Measurements from ENCODE around the gene LAMA5.

Gene LAMA5

DNA sequence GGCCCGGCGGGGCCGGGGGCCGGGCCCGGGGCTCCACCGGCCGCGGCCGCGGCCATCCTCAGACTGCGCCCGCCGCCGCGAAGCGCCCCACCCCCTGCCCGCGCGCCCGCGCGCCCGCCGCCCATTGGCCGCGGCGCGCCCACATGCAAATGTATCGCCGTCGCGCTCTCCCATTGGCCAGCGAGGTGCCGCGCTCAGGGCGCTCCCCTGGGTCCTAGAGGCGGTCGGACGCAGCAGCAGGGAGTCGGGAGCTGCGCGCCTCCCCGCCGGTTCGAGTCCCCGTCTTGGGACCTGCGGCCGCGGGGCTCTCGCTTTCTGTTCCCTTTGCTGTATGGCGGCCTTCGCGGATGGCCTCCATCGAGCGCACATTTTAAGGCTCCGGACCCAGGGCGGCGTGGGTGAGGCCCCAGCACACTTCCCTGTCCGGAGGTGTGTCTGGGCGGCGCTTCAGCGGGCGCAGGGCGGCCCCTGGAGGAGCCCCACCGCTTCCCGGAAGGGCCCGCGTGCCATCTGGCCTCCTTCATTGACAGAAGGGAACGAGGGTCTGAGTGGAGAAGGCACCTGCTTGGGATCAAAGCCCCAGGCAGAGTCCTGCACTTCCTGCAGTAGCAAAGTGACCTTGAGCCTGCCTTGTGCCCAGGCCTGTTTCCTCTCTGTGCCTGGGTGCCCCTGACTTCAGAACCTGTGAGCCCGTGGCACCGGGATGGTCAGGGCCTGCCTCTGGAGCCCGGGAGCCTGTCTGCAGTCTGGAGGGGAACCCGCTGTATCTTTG lies 40.3 kb upstream of the LAMA5 start, which contains the start of gene CABLES2:
Gene CABLES2 (minus strand): TSS at position 65 of the 772 bp plus-strand sequence. CDS start 9 bp downstream, at position 56.
- no peak for FAIRE-seq
- TF ChIP-seq POLR2A (IDR thresholded peaks at IDR 0.05; ENCODE audit: low read depth, low read length): peak; percentile 44
- peak; percentile 96 for DNase-seq (ENCODE audit: insufficient read length, low spot score)

DNA sequence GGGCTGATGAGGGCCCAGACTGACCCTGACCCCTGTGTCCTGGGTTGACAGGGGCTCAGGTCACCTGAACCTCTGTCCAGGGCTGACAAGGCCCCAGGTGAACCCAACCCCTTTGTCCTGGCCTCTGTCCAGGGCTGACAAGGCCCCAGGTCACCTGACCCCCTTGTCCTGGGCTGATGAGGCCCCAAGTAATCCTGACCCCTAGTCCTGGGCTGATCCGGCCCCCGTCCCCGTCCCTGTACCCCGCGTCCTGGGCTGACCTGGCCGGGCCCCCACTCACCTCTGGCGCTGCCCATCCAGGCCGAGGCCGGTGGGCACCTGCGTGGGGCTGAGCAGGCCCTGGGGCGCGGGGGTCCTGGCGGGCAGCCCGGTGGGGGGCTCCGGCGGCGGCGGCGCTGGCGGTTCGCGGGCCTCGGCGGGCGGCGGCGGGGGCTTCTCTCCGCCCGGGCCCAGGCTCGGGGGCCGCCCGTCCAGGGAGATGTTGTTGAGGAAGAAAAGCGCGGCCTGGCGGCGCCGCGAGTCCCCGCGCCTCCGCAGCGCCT lies 39.6 kb upstream of the LAMA5 start:
- DNase-seq (ENCODE audit: insufficient read length, low spot score): no peak
- FAIRE-seq: no peak
- TF ChIP-seq POLR2A (IDR thresholded peaks at IDR 0.05; ENCODE audit: low read depth, low read length): no peak

DNA sequence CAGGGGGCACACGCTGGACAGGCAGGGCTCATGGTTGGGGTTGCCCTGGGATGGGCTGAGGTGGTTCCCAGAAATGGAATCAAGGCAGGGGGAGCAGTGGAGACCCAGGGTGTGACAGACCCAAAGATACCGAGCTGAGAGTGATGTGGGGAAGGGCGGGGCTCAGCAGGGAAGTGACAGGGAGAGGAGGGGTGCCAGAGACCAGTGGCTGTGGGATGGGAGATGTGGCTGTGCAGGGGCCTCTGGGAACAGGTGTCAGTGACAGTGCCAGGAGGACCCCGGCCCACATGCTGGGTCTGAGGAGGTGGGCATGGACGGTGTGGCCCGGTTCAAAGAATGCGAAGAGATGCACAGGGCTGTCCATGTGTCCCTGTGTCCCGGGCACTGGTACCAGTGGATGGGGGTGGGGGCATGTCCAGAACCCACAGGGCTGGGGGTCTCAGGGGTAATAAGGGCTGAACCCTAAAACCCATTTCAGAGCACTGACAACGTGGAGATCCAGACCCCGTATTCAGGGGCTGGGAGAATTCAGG lies 38.9 kb upstream of the LAMA5 start:
- TF ChIP-seq POLR2A (IDR thresholded peaks at IDR 0.05; ENCODE audit: low read depth, low read length): no peak
- DNase-seq (ENCODE audit: insufficient read length, low spot score): no peak
- FAIRE-seq: no peak

DNA sequence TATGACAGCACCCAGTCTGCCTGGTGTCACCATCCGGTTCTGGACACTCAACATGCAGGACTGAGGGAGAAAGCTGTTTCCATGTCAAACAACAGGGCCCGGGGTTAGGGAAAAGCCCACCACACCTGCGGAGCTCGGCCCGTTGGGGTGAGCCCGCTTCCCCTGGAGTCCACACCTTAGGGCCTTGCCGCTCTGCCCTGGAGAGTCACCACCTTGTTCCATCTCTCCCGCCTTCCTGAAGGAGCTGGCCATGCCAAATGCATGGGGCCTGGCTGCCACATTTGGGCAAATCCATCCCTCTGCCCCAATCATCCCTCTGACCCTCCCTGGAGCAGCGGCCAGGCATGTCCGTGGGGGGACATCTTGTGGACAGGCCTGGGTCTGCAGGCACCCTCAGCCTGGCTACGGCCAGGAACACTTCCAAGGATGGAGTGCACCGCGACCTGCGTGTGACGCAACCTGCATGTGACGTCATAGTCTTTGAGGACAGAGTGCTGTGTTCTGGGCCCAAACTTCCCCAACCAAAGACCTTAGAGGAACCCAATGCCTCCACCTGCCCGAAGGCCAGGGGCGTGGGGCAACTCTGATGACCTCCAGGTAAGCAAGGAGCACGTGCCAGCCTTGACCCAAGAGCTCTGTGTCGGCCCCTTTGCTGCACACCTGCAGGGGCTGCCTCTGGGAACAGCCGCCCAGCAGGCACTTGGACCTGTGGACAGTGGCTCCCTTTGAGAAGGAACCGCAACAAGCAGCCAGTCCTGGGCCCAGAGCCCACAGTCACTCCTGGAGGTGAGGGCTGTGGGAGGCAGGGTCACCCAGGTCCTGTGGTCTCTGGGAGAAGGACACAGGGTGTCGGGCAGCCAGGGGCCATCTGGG lies 38.2 kb upstream of the LAMA5 start:
- DNase-seq (ENCODE audit: insufficient read length, low spot score): no peak
- no peak for TF ChIP-seq POLR2A (IDR thresholded peaks at IDR 0.05; ENCODE audit: low read depth, low read length)
- FAIRE-seq: no peak

DNA sequence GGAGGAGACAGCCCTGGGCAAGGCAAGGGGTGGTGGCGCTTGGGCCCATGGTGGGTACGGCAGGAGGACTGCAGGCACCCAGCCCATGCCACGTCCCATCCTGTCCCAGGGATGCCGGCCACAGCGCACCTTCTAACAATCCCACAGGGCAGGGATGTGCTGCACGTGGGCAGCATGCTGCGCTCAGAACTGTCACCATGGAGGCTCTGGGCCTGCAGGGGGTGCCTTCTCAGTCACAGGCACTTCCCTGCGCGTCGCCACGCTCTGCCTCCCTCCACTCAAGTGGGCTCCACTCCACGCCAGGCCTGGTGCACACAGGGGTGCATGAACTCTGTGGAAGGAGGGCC lies 37.6 kb upstream of the LAMA5 start:
- FAIRE-seq: no peak
- no peak for DNase-seq (ENCODE audit: insufficient read length, low spot score)
- TF ChIP-seq POLR2A (IDR thresholded peaks at IDR 0.05; ENCODE audit: low read depth, low read length): no peak

DNA sequence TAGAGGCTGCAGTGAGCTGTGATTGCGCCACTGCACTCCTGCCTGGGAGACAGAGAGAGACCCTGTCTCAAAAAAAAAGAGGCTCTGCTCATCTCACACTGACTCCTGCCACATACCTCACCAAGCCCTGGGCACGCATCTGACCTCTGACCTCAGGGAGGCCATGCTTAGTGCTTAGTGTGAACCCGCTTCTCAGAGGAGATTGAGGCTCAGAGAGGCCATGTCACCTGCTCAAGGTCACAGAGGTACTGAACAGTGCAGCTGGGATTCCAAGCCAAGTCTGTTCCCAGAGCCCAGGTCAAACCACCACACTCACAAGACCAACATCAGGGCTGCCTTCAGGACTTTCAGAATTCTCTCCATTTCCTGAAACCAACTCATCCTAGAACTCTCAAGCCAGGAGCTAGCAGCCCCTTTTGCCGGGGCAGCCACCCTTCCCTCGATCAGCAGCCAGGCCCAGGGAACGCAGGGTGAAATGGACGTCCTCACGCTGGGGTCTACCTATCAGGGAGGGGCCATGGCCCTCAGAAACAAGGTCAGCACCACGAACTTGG lies 37.1 kb upstream of the LAMA5 start:
- TF ChIP-seq POLR2A (IDR thresholded peaks at IDR 0.05; ENCODE audit: low read depth, low read length): no peak
- FAIRE-seq: no peak
- no peak for DNase-seq (ENCODE audit: insufficient read length, low spot score)

DNA sequence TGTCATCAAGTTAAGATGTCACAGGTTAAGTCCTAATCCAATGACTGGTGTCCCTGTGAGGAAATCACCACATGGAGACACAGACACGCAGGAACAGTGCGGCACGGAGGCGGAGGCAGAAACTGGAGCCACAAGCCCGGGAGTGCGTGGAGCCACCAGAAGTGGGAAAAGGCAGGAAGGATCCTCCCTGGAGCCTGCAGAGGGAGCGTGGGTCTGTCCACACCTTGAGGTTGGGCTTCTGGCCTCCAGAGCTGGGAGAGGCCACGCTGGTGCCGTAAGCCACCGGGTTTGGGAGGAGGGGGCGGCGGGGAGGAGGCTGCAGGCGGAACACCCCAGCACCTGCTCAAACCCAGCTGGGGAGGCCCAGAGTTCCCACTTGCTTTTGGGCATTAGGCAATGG lies 36.2 kb upstream of the LAMA5 start:
- DNase-seq (ENCODE audit: insufficient read length, low spot score): no peak
- TF ChIP-seq POLR2A (IDR thresholded peaks at IDR 0.05; ENCODE audit: low read depth, low read length): no peak
- no peak for FAIRE-seq

DNA sequence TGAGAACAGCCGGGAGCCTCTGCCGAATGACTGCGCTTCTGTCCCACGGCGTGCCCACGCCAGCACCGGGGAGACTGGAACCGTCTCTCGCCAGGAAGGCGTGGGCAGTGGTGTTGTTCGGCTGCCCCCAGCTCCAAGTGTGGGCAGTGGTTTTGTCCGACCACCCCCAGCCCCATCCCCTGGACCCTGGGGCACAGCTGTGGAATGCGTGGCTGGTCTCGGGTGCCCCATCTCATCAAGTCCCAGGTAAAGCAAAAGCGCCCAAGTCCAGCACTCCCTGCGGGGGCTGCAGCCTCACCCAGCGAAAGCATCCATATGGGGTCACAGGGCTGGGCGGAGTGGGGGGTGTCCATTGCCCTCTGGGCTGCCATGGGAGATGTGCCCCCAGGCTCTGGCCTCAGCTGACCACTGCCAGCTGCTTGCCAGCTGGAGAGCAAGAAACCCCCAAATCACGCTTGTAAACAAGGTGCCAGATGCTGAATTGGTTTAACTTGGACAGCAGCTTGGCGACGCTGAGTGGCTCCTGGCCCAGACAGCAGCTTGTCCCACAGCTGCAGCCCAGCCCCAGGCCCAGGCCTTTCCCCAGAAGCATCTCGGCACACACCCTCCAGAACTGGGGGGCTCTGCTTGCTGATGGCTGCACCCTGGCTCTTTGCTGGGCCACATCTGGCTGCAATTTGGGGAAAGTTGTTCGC lies 35.5 kb upstream of the LAMA5 start:
- no peak for DNase-seq (ENCODE audit: insufficient read length, low spot score)
- no peak for FAIRE-seq
- TF ChIP-seq POLR2A (IDR thresholded peaks at IDR 0.05; ENCODE audit: low read depth, low read length): no peak

DNA sequence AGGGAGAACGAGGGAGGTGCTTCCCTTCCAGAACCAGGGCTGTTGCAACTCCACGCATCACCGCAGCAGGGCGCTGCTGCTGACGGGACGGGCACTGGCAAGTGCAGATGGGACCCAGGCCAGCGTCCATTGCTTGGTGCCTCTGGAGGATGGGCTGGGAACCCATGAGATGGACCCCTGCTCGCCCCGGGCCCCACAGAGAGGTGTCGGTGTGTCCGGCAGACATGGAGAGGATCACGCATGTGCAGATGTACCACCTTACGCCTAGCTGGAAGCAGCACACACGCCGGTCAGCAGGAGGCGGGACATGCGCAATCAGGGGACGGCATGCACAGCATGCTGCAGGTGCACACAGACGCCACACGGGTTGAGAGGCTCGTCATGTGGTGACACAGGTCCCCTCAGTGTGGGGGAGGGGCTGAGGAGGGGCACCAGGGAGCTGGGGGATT lies 34.2 kb upstream of the LAMA5 start:
- DNase-seq (ENCODE audit: insufficient read length, low spot score) (no peak), FAIRE-seq (no peak)
- 0 out of 2 replicates have a peak, but pooled peaks have one; percentile 6 for TF ChIP-seq POLR2A (IDR thresholded peaks at IDR 0.05; ENCODE audit: low read depth, low read length)

DNA sequence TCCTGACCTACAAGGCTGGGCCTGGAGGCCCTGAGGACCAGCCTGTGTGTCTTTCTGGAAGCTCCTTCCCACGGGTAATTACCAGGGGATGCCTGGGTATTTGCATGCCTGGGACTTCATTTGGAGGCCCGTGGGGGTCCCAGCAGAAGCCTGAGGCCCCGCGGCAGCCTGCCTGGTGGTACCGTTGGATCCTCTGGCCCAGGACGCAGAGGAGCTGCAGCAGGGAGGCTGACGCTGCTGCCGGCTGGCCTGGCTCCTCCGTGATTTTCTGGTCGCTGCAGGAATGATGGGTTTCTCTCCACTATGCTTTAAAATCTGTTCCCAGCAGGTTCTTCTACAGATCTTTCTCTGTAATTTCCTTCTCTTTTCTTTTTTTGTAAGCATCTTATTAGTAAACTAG lies 33.4 kb upstream of the LAMA5 start:
- DNase-seq (ENCODE audit: insufficient read length, low spot score) (no peak), FAIRE-seq (no peak)
- TF ChIP-seq POLR2A (IDR thresholded peaks at IDR 0.05; ENCODE audit: low read depth, low read length): no peak

DNA sequence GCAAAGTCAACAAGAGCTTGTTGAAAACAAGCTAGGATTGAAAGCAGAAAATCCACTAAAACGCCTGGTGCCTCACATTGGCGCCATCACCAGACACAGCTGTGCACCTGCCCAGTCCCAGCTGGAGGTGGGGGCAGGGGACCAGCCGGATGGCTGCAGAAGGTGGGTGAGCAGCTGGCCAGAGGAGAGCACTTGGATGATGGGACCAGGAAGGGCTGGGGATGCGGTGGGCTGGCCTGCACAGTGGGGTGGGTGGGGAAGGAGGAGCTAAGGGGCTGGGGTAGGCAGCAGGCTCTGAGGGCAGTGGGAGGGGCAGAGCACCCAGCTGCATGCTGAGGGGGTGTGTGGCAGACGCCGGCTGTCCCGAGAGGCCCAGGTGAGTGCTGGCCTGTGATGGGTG lies 32.9 kb upstream of the LAMA5 start:
- no peak for TF ChIP-seq POLR2A (IDR thresholded peaks at IDR 0.05; ENCODE audit: low read depth, low read length)
- FAIRE-seq: no peak

DNA sequence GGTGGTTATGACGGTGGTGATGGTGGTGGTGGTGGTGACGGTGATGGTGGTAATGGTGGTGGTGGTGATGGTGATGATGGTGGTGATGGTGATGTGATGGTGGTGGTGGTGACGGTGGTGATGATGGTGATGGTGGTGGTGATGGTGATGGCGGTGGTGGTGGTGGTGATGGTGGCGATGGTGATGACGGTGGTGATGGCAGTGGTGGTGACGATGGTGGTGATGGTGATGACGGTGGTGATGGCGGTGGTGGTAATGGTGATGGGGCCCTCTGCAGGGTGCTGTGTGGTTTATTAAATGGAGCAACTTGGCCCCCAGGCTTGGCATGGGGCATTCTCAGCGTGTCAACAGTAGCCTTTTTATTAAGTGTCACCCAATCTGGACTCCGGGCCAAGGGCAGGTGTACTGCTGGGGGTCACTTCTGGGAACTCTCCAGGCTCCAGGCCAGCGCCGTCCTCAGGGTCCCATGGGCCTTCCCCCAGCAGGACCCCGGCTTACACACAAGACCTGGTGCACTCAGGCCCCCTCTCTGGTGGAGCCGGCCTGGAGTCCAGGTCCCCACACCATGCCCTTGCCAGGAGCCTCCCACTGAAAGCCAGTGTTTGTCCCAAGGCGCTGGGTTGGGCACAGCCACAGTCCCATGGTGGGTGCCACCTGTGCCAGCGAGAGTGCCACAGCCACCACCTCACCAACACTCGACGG lies 31.2 kb upstream of the LAMA5 start:
- DNase-seq (ENCODE audit: insufficient read length, low spot score) (no peak), FAIRE-seq (no peak)
- TF ChIP-seq POLR2A (IDR thresholded peaks at IDR 0.05; ENCODE audit: low read depth, low read length): no peak

More for the DNA sequence above, 32.9 kb upstream of the LAMA5 start:
- no peak for DNase-seq (ENCODE audit: insufficient read length, low spot score)
